Heart left ventricle (tissue), 13 donors: Measurements from ENCODE around the gene CHIT1.

Experiments
- POLR2A ChIP-seq, 2 donors: fragments of 450-650 bp; IDR thresholded peaks; one replicate each; pipeline ENCODE4 v1.6.1; 2017; ENCODE audit warnings: antibody characterized with exemption in 2 of 2, mild to moderate bottlenecking in 2 of 2, moderate library complexity in 2 of 2
- TF ChIP-seq, protein P1 (sequence below), 12 donors: fragments of 200-600 bp; sonication (generic) in 4 of 12; IDR thresholded peaks; one replicate each; pipeline versions ENCODE4 v1.5.0 to v1.8.0; 2018 to 2022; ENCODE audit warnings: antibody characterized with exemption in 12 of 12, mild to moderate bottlenecking in 5 of 12
- donor health status: ischemic (EF 13 %, LVEDD 7.1; RV severe dilation, severe dysfunction).
- donor health status: DM: no; HTN: yes; CAD: no.
- donor health status: DM: no; HTN: no; CAD: no.
- donor health status: ischemic (EF 25% LVEDD 6.9; RV normal size, moderate dysfunction).
- donor health status: ischemic (EF 25% LVEDD 5.7; RV mildly dilated, moderate dysfunction).
- donor health status: ischemic (EF 35%, LVEDD 5.7; RV mildly dilated, moderate dysfunction).
- donor health status: nonischemic (EF 11% LVEDD 7.7; RV severe dilation, severe dysfunction).
- donor health status: DM: yes; HTN: yes; CAD: no.
- donor health status: PGD.
- donor health status: ischemic (EF 29% LVEDD 5.4; RV normal size, mild dysfunction).
- donor health status: nonischemic (EF 23%, LVEDD 6.1; RV moderate dilation, normal function).

DNA sequence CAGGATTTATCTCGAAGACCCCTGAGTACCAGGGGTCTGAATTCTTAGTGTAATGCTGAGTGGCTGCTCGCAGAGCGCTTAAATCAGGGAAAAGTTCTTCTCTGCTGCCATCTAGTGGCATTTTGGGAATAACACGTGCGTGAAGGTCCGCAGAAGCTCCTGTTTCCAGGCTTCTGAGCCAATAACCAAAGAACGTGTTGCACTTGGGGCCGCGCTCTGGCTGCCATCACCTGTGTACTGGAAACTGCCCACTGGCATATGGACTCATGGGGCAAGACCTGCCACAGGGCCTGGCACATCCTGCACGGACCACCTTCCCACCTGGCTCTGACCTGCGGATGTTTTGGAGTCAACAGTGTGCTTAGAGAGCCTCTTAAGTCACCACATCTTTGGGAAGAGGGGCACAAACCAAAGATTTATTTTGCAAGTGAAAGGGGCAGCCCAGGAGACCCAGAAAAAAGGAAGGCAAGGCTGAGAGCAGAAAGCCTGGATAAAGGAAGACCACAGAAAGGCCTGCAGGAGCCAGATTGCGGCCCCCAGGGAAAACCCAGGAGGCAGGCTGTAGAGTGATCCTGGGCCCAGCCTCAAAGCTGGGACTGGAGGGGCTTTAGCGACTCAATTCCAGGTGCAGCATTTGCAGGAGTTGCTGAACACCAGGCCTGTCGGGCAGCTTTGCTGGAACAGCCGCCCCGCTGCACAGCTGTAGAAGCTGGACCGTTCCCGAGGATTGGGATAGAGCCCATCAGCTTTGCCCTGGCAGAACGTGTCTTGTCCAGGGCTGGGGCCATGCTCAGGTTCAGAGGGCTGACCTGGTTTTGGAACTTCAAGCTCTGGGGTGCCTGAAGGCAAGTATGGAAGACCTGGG is 13.0 kb downstream of the CHIT1 start:
- TF ChIP-seq, protein P1, sequence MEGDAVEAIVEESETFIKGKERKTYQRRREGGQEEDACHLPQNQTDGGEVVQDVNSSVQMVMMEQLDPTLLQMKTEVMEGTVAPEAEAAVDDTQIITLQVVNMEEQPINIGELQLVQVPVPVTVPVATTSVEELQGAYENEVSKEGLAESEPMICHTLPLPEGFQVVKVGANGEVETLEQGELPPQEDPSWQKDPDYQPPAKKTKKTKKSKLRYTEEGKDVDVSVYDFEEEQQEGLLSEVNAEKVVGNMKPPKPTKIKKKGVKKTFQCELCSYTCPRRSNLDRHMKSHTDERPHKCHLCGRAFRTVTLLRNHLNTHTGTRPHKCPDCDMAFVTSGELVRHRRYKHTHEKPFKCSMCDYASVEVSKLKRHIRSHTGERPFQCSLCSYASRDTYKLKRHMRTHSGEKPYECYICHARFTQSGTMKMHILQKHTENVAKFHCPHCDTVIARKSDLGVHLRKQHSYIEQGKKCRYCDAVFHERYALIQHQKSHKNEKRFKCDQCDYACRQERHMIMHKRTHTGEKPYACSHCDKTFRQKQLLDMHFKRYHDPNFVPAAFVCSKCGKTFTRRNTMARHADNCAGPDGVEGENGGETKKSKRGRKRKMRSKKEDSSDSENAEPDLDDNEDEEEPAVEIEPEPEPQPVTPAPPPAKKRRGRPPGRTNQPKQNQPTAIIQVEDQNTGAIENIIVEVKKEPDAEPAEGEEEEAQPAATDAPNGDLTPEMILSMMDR (IDR thresholded peaks at IDR 0.05): peak; percentile 69 to 88 (median 82)
- no peak for TF ChIP-seq POLR2A (IDR thresholded peaks at IDR 0.05)
